ENCODE data around the gene OLFM3. TPM values are rescaled to one million over a fixed set of nuclear protein-coding genes. Genes with fewer than 3 reads are reported as not detected.

Gene OLFM3
- total RNA-seq, 1 experiment from 2014 or later: 0.26 TPM

- H3K79me2 ChIP-seq (ENCODE audit: insufficient read depth, low read length): no peaks in the 10 kb centered on the region
- H3K23me2 ChIP-seq (ENCODE audit: insufficient read length, low read depth, low read length, poor library complexity, severe bottlenecking): no peaks in the 10 kb centered on the region
- no peaks in the 10 kb centered on the region for H3K27me3 ChIP-seq (ENCODE audit: insufficient read depth, low read length)
- H3K27ac ChIP-seq (ENCODE audit: insufficient read length, low read depth, low read length): no peak overlapping the region
- H2BK15ac ChIP-seq (ENCODE audit: low read depth, low read length): no peak overlapping the region
- DNase-seq: no peak
- H3K56ac ChIP-seq (ENCODE audit: insufficient read length, low read depth, low read length): no peak overlapping the region
- H3K4ac ChIP-seq (ENCODE audit: low read depth, low read length): no peak overlapping the region
- H3K79me1 ChIP-seq (ENCODE audit: insufficient read depth, low read depth, low read length, poor library complexity, severe bottlenecking): no peaks in the 10 kb centered on the region
- no peak overlapping the region for H2AFZ ChIP-seq (ENCODE audit: low read length)
- Mint-ChIP-seq H3K9me3 (no peaks in the 10 kb centered on the region), H3K27me3 (ENCODE audit: low read depth) (no peaks in the 10 kb centered on the region), H3K4me3 (no peak overlapping the region), H3K27ac (peak overlapping the region in 2 of 3 experiments; percentile 4 to 73; a peak in 2 of 7 replicates), H3K4me1 (peaks cover 21 to 24% of the 10 kb centered on the region in 2 experiments), H3K36me3 (ENCODE audit: insufficient read depth in 1 of 3, low read depth in 3 of 3) (no peaks in the 10 kb centered on the region)
- no peak overlapping the region for H4K8ac ChIP-seq (replicated peaks; ENCODE audit: insufficient read length, low read depth, low read length)
- no peak overlapping the region for H2BK12ac ChIP-seq (ENCODE audit: insufficient read length, low read depth, low read length)
- no peak overlapping the region for H4K5ac ChIP-seq (ENCODE audit: insufficient read length, low read depth, low read length)
- no peaks in the 10 kb centered on the region for H3K9me3 ChIP-seq (ENCODE audit: control insufficient read depth, low read depth, low read length)
- no peak overlapping the region for H3K14ac ChIP-seq (ENCODE audit: insufficient read depth, low read length)
- no peak overlapping the region for H3T11ph ChIP-seq (ENCODE audit: low read length)
- no peak overlapping the region for H3K23ac ChIP-seq (ENCODE audit: insufficient read length, low read depth, low read length)
- H3K4me2 ChIP-seq (ENCODE audit: insufficient read depth, insufficient read length, low read length): no peak overlapping the region
- no peaks in the 10 kb centered on the region for H4K20me1 ChIP-seq (ENCODE audit: control insufficient read depth, insufficient read depth, insufficient read length)
- no peak overlapping the region for H2BK5ac ChIP-seq (ENCODE audit: insufficient read length, low read length)
- H2AK5ac ChIP-seq (ENCODE audit: insufficient read length, low read length): no peak overlapping the region
- H2BK120ac ChIP-seq (ENCODE audit: low read depth, low read length, poor library complexity, severe bottlenecking): no peak overlapping the region
- WGBS (ENCODE audit: extremely low coverage, insufficient read length, low lambda C conversion rate): no CpG with 5 or more reads among the region's 2 CpGs
- TF ChIP-seq CTCF (conservative IDR thresholded peaks at IDR 0.05): no peak
- H2BK20ac ChIP-seq (ENCODE audit: low read depth, low read length, poor library complexity, severe bottlenecking): no peak overlapping the region
- H4K91ac ChIP-seq (ENCODE audit: insufficient read length, low read depth, low read length): no peak overlapping the region
- no peak overlapping the region for H3K18ac ChIP-seq (ENCODE audit: insufficient read length, low read depth, low read length)
- no peak overlapping the region for H3K9ac ChIP-seq (ENCODE audit: extremely low read depth, insufficient read length, low read length)
- H3K4me1 ChIP-seq (ENCODE audit: insufficient read depth, low read length): peaks cover 4% of the 10 kb centered on the region; the same call in 1 of the 2 replicates
Measured at GRCh38 chr1:101905283-101905835, 91.4 kb downstream of the OLFM3 start.
